HepG2 (cell line): ENCODE data around the gene YTHDF1. TPM values are rescaled to one million over a fixed set of nuclear protein-coding genes. Genes with fewer than 3 reads are reported as not detected.

Experiments
- ATAC-seq: fragments of 200-7000 bp; cut with Tn5 transposase; 3 replicates; pipeline ENCODE4 v1.9.1; 2020; ENCODE audit warnings: mild to moderate bottlenecking, moderate library complexity
- BruUV-seq: library from RNA; stranded (reverse); fragments of 400-500 nt; replicated peaks from 2 replicates; lab custom pipeline; 2021; lab: Mats Ljungman, UMichigan
- CTCF ChIA-PET: fragments of 300-600 bp; formaldehyde crosslinking; extraction: SDS; loops from one replicate; lab custom pipeline; 2021; ENCODE audit warnings: low total read pairs, inconsistent platforms, low intra/inter-chr PET ratio; lab: Yijun Ruan, JAX
- POLR2A ChIA-PET: fragments of 350-600 bp; sonication (Branson Sonifier 250); formaldehyde crosslinking; loops from one replicate; lab custom pipeline; 2020; ENCODE audit warnings: antibody characterized with exemption, inconsistent platforms; lab: Yijun Ruan, JAX
- DNase-seq: peaks from one replicate; pipeline ENCODE4 v3.0.0-alpha.2; 2015; ENCODE audit warnings: low spot score
- FAIRE-seq: peaks from 3 replicates; lab custom pipeline; 2011; peaks lifted over from hg19 to GRCh38; lab: Jason Lieb, UNC
- H2AFZ ChIP-seq: one replicate; pipeline ENCODE4 v1.6.1; 2011; ENCODE audit warnings: low read length, inconsistent platforms
- H3K27ac ChIP-seq: fragments of 300-600 bp; 3 replicates; pipeline ENCODE4 v1.8.0; 2011; ENCODE audit warnings: mixed run types, mild to moderate bottlenecking, mixed read lengths, low read length, inconsistent platforms; ENCODE audit not compliant: insufficient read depth; ENCODE audit errors: extremely low read length
- H3K27me3 ChIP-seq, 2 experiments: fragments of 200-600 bp in 1 of 2; 2 replicates in 1 of 2; 3 replicates in 1 of 2; pipeline versions ENCODE4 v1.6.0 to v1.8.0; 2011; ENCODE audit warnings: low read length in 2 of 2, mild to moderate bottlenecking in 2 of 2, moderate library complexity in 2 of 2, inconsistent platforms in 1 of 2; ENCODE audit not compliant: insufficient read depth in 2 of 2, control insufficient read depth in 1 of 2
- H3K36me3 ChIP-seq, 2 experiments: fragments of 200-600 bp in 1 of 2; replicated peaks in 1 of 2; 2 replicates in 1 of 2; 3 replicates in 1 of 2; pipeline versions ENCODE4 v1.5.1 to v1.8.0; 2011; ENCODE audit warnings: low read length in 2 of 2, inconsistent platforms in 1 of 2; ENCODE audit not compliant: insufficient read depth in 2 of 2, control insufficient read depth in 1 of 2
- H3K4me1 ChIP-seq: 2 replicates; pipeline ENCODE4 v1.5.1; 2012; ENCODE audit warnings: low read length, inconsistent platforms; ENCODE audit not compliant: insufficient read depth
- H3K4me2 ChIP-seq: 2 replicates; pipeline ENCODE4 v1.6.0; 2011; ENCODE audit warnings: low read depth, low read length, inconsistent platforms
- H3K4me3 ChIP-seq, 3 experiments: fragments of 200-600 bp in 1 of 3; sonication (generic), shearing (Covaris generic) in 1 of 3; replicated peaks in 1 of 3; 2 replicates each; pipeline ENCODE4 v1.5.1; 2011 to 2016; ENCODE audit warnings: low read length in 3 of 3, inconsistent platforms in 2 of 3, low read depth in 2 of 3, mild to moderate bottlenecking in 2 of 3, control low read depth in 1 of 3, mixed read lengths in 1 of 3; ENCODE audit not compliant: insufficient read depth in 1 of 3
- H3K79me2 ChIP-seq: one replicate; pipeline ENCODE4 v1.6.1; 2011; ENCODE audit warnings: low read length, inconsistent platforms; ENCODE audit not compliant: insufficient read depth
- H3K9ac ChIP-seq: 2 replicates; pipeline ENCODE4 v1.6.0; 2011; ENCODE audit warnings: mild to moderate bottlenecking, low read depth, low read length, inconsistent platforms; ENCODE audit not compliant: insufficient read depth
- H3K9me3 ChIP-seq: 2 replicates; pipeline ENCODE4 v1.5.1; 2012; ENCODE audit warnings: mild to moderate bottlenecking, low read length
- H4K20me1 ChIP-seq: 2 replicates; pipeline ENCODE4 v1.6.0; 2011; ENCODE audit warnings: inconsistent platforms, mild to moderate bottlenecking, low read length, moderate library complexity; ENCODE audit not compliant: insufficient read depth
- EZH2 ChIP-seq: conservative IDR thresholded peaks from 2 replicates; pipeline ENCODE4 v1.6.1; 2012; ENCODE audit warnings: mild to moderate bottlenecking, low read depth, low read length, moderate library complexity
- GABPB1 ChIP-seq: IDR thresholded peaks from 2 replicates; pipeline ENCODE4 v1.6.1; 2016; ENCODE audit warnings: mild to moderate bottlenecking, missing genetic modification reagents, moderate library complexity, missing compliant biosample characterization
- HMG20A ChIP-seq: IDR thresholded peaks from 2 replicates; pipeline ENCODE4 v1.6.1; 2016; ENCODE audit warnings: borderline replicate concordance
- PRDM15 ChIP-seq: sonication (generic); formaldehyde crosslinking; IDR thresholded peaks from 2 replicates; pipeline ENCODE4 v1.4.0; 2020; ENCODE audit warnings: missing genetic modification reagents
- ZNF230 ChIP-seq: sonication (generic); formaldehyde crosslinking; IDR thresholded peaks from 2 replicates; pipeline ENCODE4 v1.4.0; 2020; ENCODE audit warnings: mild to moderate bottlenecking, missing genetic modification reagents
- ZNF280D ChIP-seq: sonication (generic); formaldehyde crosslinking; IDR thresholded peaks from 2 replicates; pipeline ENCODE4 v1.5.1; 2020; ENCODE audit warnings: mild to moderate bottlenecking, missing genetic modification reagents
- ZNF543 ChIP-seq: sonication (generic); formaldehyde crosslinking; IDR thresholded peaks from 2 replicates; pipeline ENCODE4 v1.4.0; 2020; ENCODE audit warnings: mild to moderate bottlenecking, missing genetic modification reagents
- WGBS: methylation state at CpG from one replicate; pipeline ENCODE4 v1.1.6; 2017; ENCODE audit warnings: low lambda C conversion rate; 5-methylcytosine and 5-hydroxymethylcytosine counted together
- in situ Hi-C: cut with HindIII; loops from 2 replicates; pipeline ENCODE4 v1.10.0; 2017; ENCODE audit warnings: low pct_unique_long_range_greater_than_20kb; ENCODE audit not compliant: extremely low pct_ligation_motif_present
- intact Hi-C: fragments of 100-400 bp; cut with micrococcal nuclease; formaldehyde crosslinking; loops from one replicate; pipeline ENCODE4 v1.10.0; 2022; ENCODE audit not compliant: unreplicated experiment
- polyA plus RNA-seq, 8 experiments: library from polyadenylated mRNA; depleted of rRNA in 3 of 8; stranded (reverse) in 7 of 8; unstranded in 1 of 8; fragments of >200 nt; fragmentation: Illumina TruSeq in 4 of 8; extraction: Trizol in 4 of 8; gene quantifications; 2 replicates each; pipeline versions ENCODE4 v1.2.1 to v1.2.3, GENCODE V29; 2011 to 2016; ENCODE audit warnings: low read depth in 4 of 8, missing spikeins in 1 of 8, mixed read lengths in 1 of 8; ENCODE audit not compliant: insufficient read depth in 1 of 8
- total RNA-seq, 5 experiments: library from RNA; depleted of rRNA; stranded (reverse); fragments of >200 nt; fragmentation: Illumina TruSeq; extraction: Trizol; gene quantifications; 2 replicates each; pipeline ENCODE4 v1.2.3, GENCODE V29; 2016; ENCODE audit warnings: low read depth in 1 of 5

Gene YTHDF1
- total and polyA plus RNA-seq, 2 of the 13 experiments (the other 11 are each of a cell fraction or from before 2014, with no cell fraction given), result 34.5 to 37.7 TPM

- intact Hi-C loops, result loop anchor here (5.0 kb wide), 1 partner anchor 52 kb away; no protein-coding TSS in a partner anchor
- ChIA-PET CTCF (no interaction called here), POLR2A (interaction anchor here (2.0 kb wide), 1 partner anchor 11 kb away, joined by 6 read pairs; no protein-coding TSS in a partner anchor)
- Histone ChIP-seq H3K4me1 (peaks cover 56% of the 10 kb centered on the region), H3K36me3 (no peaks in the 10 kb centered on the region), H3K4me3 (no peak overlapping the region), H3K9ac (no peak overlapping the region), H3K79me2 (no peaks in the 10 kb centered on the region), H3K4me2 (no peak overlapping the region), H3K9me3 (no peaks in the 10 kb centered on the region), H2AFZ (no peak overlapping the region), H3K27ac (no peak overlapping the region), H3K27me3 (peaks cover 10 to 79% of the 10 kb centered on the region in 2 experiments; a peak in 4 of 5 replicates), H4K20me1 (no peaks in the 10 kb centered on the region)
- 0 out of 2 replicates have a peak, but pooled peaks have one; percentile 6 for TF ChIP-seq EZH2
- TF ChIP-seq ZNF280D (CRISPR knock-in tag), result no peak
- WGBS, result 55% methylated on average over 17 of the region's 17 CpGs
- in situ Hi-C loops, result no loop called here
- FAIRE-seq (no peak), DNase-seq (no peak), ATAC-seq (no peak)
- no TSS peak for BruUV-seq
Measured at GRCh38 chr20:63233924-63234323, 18.0 kb upstream of the YTHDF1 start.

GRCh38 chr20:63233061-63233344 is 17.1 kb upstream of the YTHDF1 start:
- no peak overlapping the region for H3K4me2 ChIP-seq
- in situ Hi-C loops, result no loop called here

More at GRCh38 chr20:63233061-63233344, 17.1 kb upstream of the YTHDF1 start:
- BruUV-seq, result no TSS peak
- DNase-seq, result no peak
- H3K4me3 ChIP-seq, result no peak overlapping the region
- peaks cover 10 to 76% of the 10 kb centered on the region in 2 experiments; a peak in 4 of 5 replicates for H3K27me3 ChIP-seq
- no peak overlapping the region for H2AFZ ChIP-seq
- no peak overlapping the region for H3K9ac ChIP-seq
- H3K9me3 ChIP-seq, result no peaks in the 10 kb centered on the region
- H4K20me1 ChIP-seq, result no peaks in the 10 kb centered on the region
- no peak overlapping the region for H3K27ac ChIP-seq
- TF ChIP-seq ZNF543 (no peak), ZNF230 (CRISPR knock-in tag) (no peak), PRDM15 (CRISPR knock-in tag) (no peak), HMG20A (CRISPR knock-in tag) (no peak), GABPB1 (no peak)
- H3K79me2 ChIP-seq, result no peaks in the 10 kb centered on the region
- CTCF ChIA-PET, result interaction anchor here (0.9 to 1.4 kb wide), 2 partner anchors 10 to 12 kb away, joined by 3 read pairs; no protein-coding TSS in a partner anchor
- H3K4me1 ChIP-seq, result peaks cover 48% of the 10 kb centered on the region
- H3K36me3 ChIP-seq, result no peaks in the 10 kb centered on the region
- WGBS, result 50% methylated on average over 3 of the region's 3 CpGs
- intact Hi-C loops, result loop anchor here (5.0 kb wide), 1 partner anchor 51 kb away; no protein-coding TSS in a partner anchor
- ATAC-seq, result no peak
- POLR2A ChIA-PET, result no interaction called here
- no peak for FAIRE-seq
